GM19328 (cell line): ENCODE measurements around the gene HYCC2.
"Not testable (repeated sequence)": the region's sequence is repeated elsewhere in the genome, so short reads cannot be mapped to it uniquely, and the experiment has no call there.

Experiments used
- ATAC-seq: cut with Tn5 transposase; IDR thresholded peaks from one replicate; pipeline ENCODE4 v1.9.1; 2021; ENCODE audit warnings: mild to moderate bottlenecking, moderate library complexity; ENCODE audit not compliant: unreplicated experiment

HYCC2 gene

GRCh38 chr2:201071479-201072200 is at the start of gene HYCC2, which contains the start of gene NDUFB3:
TSS of gene HYCC2 (minus strand) at chr2:201071671. CDS start at chr2:201024009, 47,662 bp downstream.
TSS of gene NDUFB3 (plus strand) at chr2:201072001. CDS start at chr2:201078883, 6,882 bp downstream.
- peak; percentile 97 for ATAC-seq

DNA sequence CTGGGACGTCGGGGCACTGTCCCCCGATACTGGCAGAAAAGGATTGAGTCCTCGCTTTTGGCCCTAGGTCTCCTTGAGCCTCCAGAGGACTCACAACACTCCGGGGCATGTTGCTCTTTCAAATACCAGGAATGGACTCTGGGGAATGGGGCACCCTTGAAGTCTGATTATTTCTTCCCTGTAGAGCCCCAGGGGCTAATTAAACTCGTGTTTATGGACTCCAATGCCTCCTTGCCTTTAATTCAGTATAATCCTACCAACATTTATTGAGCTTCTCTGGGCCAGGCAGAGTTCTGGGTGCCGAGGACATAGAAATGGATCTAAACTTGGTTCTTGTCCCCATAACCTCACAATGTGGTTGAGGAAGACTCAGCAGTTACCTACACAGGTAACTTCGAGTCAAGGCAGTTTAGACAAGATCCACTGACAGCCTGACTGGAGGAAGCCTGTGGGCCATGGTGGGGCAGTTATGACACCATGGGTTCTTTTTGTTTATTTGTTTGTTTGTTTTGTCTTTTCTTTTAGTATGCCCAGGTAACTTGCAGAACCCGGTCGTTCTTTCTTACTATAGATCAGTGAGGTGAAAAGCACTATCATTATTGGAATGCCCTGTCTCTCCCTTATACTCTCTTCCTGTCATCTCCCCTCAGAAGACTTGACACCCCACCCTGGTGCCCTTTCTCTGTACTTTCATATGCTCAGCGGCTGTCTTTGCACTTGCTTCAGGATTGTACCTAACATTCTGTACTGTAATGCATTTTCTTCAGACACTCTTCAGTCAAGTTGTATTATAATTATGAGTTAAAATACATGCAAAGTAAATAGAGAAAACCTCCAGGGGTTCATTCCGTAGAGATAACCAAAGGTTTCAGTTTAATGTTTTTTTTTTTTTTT is 47.7 kb upstream of the HYCC2 start:
- no peak for ATAC-seq

GRCh38 chr2:201118121-201118960 is 46.9 kb upstream of the HYCC2 start:
- peak; percentile 36 for ATAC-seq

DNA sequence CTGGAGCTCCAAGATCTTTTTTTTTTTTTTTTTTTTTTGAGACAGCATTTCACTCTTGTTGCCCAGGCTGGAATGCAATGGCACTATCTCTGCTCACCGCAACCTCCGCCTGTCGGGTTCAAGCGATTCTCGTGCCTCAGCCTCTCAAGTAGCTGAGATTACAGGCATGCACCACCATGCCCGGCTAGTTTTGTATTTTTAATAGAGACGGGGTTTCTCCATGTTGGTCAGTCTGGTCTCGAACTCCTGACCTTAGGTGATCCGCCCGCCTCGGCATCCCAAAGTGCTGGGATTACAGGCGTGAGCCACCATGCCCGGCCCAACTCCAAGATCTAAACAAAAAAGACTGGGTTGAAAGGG is 46.2 kb upstream of the HYCC2 start:
- ATAC-seq: not testable (repeated sequence)

- ATAC-seq: no peak
Observed at GRCh38 chr2:201116959-201117734, 45.7 kb upstream of the HYCC2 start.

DNA sequence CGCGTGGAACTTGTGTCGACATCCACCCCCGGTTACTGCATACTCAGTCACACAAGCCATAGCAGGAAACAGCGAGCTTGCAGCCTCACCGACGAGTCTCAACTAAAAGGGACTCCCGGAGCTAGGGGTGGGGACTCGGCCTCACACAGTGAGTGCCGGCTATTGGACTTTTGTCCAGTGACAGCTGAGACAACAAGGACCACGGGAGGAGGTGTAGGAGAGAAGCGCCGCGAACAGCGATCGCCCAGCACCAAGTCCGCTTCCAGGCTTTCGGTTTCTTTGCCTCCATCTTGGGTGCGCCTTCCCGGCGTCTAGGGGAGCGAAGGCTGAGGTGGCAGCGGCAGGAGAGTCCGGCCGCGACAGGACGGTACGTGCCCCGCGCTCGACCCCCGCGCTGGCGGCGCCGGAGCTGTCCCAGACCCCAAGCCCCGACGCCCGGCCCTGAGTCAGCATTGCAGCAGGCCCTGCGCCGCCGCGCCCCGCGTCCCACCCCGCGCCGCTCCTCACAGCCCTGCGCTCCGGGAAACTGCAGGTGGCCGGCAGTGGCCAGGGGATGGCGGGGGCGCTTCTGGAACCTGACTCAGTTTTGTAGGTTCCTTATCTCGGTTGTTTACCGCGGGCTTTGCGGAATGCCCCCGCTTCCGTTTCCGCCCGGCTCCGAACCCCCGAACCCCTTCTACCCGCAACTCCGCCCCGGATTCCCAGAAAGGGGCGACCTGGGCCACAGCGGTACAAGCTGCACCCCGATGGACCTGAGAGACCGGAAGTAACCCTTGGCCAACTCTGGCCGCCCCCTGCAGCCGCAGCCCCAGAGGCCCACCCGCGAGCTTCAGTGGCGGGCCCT is 44.9 kb upstream of the HYCC2 start, which contains the start of gene CFLAR:
Gene CFLAR (plus strand): TSS at position 50 of the 844 bp plus-strand sequence. CDS start 13,702 bp downstream, outside the sequence.
- peak; percentile 33 for ATAC-seq

DNA sequence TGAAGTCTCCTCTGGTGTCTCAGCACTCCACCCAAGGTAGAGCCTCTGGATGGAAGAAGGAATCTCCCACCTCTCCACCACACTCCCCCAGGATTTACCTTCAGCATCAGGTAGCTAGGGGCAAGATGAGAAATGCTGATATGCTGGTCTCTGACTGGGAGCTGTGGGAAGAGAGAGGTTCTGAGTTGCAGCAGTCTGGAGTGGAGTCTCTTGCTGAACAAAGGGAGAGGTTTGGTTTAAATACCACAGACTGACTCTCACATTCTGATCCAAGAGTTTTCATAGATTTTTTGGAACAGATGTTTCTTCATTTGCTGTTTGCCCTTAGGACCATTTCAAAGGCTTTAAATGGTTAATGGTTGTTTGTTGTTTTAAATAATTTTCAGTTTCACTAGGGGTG is 43.4 kb upstream of the HYCC2 start:
- no peak for ATAC-seq

DNA sequence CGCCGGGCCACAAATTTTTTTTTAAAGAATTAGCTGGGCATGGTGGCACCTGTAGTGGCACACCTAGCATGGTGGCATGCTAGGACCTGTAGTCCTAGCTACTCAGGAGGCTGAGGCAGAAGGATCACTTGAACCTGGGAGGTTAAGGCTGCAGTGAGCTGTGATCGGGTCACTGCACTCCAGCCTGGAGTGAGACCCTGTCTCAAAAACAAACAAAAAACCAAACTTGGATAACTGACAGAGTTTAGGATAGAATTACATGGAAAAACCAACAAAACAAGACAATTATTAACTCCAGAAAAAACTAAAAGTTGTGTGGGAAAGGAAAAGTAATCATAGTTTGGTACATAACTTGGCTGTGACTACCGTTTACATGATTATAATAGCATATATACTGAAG is 42.9 kb upstream of the HYCC2 start:
- no peak for ATAC-seq

DNA sequence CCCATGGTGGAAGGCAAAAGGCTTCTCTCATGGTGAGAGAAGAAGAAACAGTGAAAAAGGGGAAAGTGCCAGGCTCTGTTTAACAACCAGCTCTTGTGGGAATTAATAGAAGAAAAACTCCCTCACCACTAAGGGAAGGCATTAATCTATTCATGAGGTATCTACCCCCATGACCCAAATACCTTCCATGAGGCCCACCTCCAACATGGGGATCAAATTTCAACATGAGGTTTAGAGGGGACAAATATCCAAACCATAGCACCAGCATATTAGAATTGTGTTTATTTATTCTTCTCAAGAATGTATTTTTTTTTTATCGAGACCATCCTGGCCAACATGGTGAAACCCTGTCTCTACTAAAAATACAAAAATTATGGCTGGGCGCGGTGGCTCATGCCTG is 39.6 kb upstream of the HYCC2 start:
- ATAC-seq: no peak

- no peak for ATAC-seq
Observed at GRCh38 chr2:201110615-201111014, 39.1 kb upstream of the HYCC2 start.

DNA sequence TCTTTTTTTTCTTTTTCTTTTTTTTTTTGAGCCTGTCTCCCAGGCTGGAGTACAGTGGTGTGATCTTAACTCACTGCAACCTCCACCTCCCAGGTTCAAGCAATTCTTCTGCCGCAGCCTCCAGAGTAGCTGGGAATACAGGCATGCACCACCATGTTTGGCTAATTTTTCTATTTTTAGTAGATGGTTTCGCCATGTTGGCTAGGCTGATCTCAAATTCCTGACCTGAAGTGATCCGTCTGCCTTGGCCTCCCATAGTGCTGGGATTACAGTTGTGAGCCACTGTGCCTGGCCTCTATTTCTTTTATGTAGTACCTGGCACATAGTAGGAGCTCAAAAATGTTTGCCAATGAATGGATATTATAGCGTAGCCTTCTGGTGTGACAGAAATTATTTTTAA is 37.7 kb upstream of the HYCC2 start:
- ATAC-seq: no peak

- ATAC-seq: no peak
Observed at GRCh38 chr2:201108341-201108740, 36.9 kb upstream of the HYCC2 start.

GRCh38 chr2:201107624-201108023 is 36.2 kb upstream of the HYCC2 start:
- ATAC-seq: no peak

DNA sequence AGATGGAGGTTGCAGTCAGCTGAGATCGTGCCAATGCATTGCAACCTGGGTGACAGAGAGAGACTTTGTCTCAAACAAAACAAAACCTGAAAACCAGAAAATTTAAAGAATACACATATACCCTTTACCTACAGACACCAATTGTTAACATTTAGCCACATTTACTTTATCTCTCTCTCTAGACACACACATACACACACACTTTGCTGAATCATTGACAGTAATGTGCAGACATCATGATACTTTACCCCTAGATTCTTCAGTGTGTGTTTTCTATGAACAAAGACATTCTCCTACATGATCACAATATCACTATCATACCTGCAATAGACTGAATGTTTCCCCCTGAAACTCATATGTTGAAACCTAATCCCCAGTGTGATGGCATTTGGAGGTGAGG is 34.3 kb upstream of the HYCC2 start:
- no peak for ATAC-seq

GRCh38 chr2:201100497-201100896 is 29.0 kb upstream of the HYCC2 start:
- no peak for ATAC-seq

DNA sequence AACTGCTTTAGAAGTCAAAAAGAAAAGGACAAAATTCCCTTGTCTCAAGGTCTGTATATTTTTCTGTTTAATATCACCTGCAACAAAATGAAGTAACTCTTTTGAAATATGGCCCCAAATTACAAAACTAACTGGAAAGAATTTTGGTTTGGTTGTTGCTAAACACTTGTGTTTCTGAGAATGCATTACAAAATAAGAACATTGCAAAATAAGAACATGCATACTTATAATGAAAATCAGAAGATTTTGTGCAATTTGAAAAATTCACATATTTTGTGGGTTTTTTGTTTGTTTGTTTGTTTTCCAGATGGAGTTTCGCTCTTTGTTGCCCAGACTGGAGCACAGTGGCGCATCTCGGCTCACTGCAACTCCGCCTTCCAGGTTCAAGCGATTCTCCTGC is 22.1 kb upstream of the HYCC2 start:
- ATAC-seq: no peak

DNA sequence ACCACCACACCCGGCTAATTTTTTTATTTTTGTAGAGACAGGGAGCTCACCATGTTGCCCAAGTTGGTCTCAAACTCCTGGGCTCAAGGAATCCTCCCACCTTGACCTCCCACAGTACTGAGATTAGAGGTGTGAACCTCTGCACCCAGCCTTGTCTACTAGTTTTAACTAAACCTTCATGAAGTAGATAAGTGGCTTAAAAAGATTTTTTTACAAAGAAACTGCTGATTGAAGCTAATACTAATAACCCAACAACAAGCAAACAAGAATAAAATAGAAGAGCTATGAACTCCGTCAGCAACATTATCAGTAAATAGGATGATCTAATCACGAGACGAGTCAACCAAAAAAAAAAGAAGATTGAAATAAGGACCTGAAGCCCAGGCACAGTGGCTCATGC is 19.1 kb upstream of the HYCC2 start:
- no peak for ATAC-seq

DNA sequence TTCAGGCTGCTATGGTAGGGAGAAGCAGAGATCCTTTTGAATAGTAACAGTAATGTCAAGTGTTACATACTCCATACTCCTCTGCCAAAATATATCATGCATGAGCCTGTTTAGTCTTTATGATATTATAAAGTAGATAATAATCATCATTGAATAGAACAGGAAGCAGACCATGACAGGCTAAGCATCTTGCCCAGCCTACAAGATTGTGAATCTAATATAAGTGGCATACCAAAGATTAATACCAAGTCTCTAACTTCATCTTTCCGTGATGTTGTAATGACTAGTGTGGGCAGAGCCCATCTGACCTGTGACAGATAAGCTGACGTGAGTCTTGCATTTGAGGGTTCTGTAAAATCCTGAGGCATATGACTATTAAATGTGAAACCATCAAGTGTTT is 13.4 kb upstream of the HYCC2 start:
- no peak for ATAC-seq

GRCh38 chr2:201074996-201075395 is 3.5 kb upstream of the HYCC2 start:
- no peak for ATAC-seq
